Peyer's patch (tissue), 4 donors: ENCODE data around the gene MAN1A1.

Experiments used
- CTCF ChIP-seq, 6 experiments: fragments of 450-650 bp in 4 of 6; fragments of 200-600 bp in 2 of 6; sonication (generic) in 1 of 6; IDR thresholded peaks; one replicate each; pipeline ENCODE4 v1.5.1; 2017 to 2019; ENCODE audit warnings: antibody characterized with exemption in 6 of 6, mild to moderate bottlenecking in 3 of 6, moderate library complexity in 1 of 6
- POLR2A ChIP-seq, 2 donors: fragments of 450-650 bp; IDR thresholded peaks; one replicate each; pipeline ENCODE4 v1.5.1; 2017; ENCODE audit warnings: antibody characterized with exemption in 2 of 2, mild to moderate bottlenecking in 2 of 2, moderate library complexity in 2 of 2

- no peak for TF ChIP-seq POLR2A (IDR thresholded peaks at IDR 0.05)
- TF ChIP-seq CTCF (IDR thresholded peaks at IDR 0.05): peak; percentile 54 to 88 (median 82)
Observed at GRCh38 chr6:119129148-119129967, 220.2 kb downstream of the MAN1A1 start.
